K562 (cell line): Measurements from ENCODE around the gene PLCD1. TPM values are rescaled to one million over a fixed set of nuclear protein-coding genes. Genes with fewer than 3 reads are reported as not detected.
A peak's percentile ranks its signal among the peaks of the same experiment; 100 is the strongest.

ENCODE experiments used
- ATF6 ChIP-seq: sonication (generic); formaldehyde crosslinking; IDR thresholded peaks from 2 replicates; pipeline ENCODE4 v1.4.0; 2020; ENCODE audit warnings: mild to moderate bottlenecking, missing genetic modification reagents
- BDP1 ChIP-seq: IDR thresholded peaks from 3 replicates; pipeline ENCODE4 v1.6.1; 2011; ENCODE audit not compliant: insufficient read length, insufficient read depth
- BHLHE40 ChIP-seq: IDR thresholded peaks from 2 replicates; pipeline ENCODE4 v1.6.1; 2011; ENCODE audit warnings: low read length, improper control_type of control experiment
- BMI1 ChIP-seq: fragments of 150-350 bp; IDR thresholded peaks from 2 replicates; pipeline ENCODE4 v1.6.1; 2014; ENCODE audit warnings: low read length
- CBFB ChIP-seq: sonication (generic); formaldehyde crosslinking; IDR thresholded peaks from 2 replicates; pipeline ENCODE4 v1.4.0; 2020; ENCODE audit warnings: mild to moderate bottlenecking, missing genetic modification reagents
- CEBPB ChIP-seq: fragments of 450-650 bp; IDR thresholded peaks from 2 replicates; pipeline ENCODE4 v1.6.1; 2016; ENCODE audit warnings: missing genetic modification characterization, missing compliant biosample characterization
- CHCHD3 ChIP-seq: fragments of 250-450 bp; sonication (Bioruptor Pico); IDR thresholded peaks from 2 replicates; pipeline ENCODE4 v2.1.2; 2022; ENCODE audit warnings: mild to moderate bottlenecking
- CSDE1 ChIP-seq, 2 experiments: fragments of 450-650 bp; IDR thresholded peaks; 2 replicates each; pipeline ENCODE4 v1.6.1; 2016; ENCODE audit warnings: mild to moderate bottlenecking in 1 of 2
- DIDO1 ChIP-seq: fragments of 450-650 bp; IDR thresholded peaks from 2 replicates; pipeline ENCODE4 v1.6.1; 2016; ENCODE audit warnings: low read depth, missing biosample characterization, missing genetic modification characterization
- EP400 ChIP-seq: fragments of 450-650 bp; IDR thresholded peaks from 2 replicates; pipeline ENCODE4 v1.6.1; 2017; ENCODE audit warnings: antibody characterized with exemption, mild to moderate bottlenecking, moderate library complexity
- KDM4B ChIP-seq, 2 experiments: fragments of 450-650 bp in 1 of 2; sonication (generic) in 1 of 2; IDR thresholded peaks; 2 replicates each; pipeline ENCODE4 v1.6.1; 2016 to 2017; ENCODE audit warnings: borderline replicate concordance in 2 of 2, antibody characterized with exemption in 1 of 2, low read depth in 1 of 2, mild to moderate bottlenecking in 1 of 2
- KLF6 ChIP-seq: fragments of 250-450 bp; sonication (Bioruptor Pico); IDR thresholded peaks from 2 replicates; pipeline ENCODE4 v1.4.0; 2020; ENCODE audit warnings: mild to moderate bottlenecking, moderate library complexity, borderline replicate concordance
- MAZ ChIP-seq, 2 experiments: fragments of 450-650 bp in 1 of 2; sonication (generic) in 1 of 2; formaldehyde crosslinking; IDR thresholded peaks in 1 of 2; conservative IDR thresholded peaks in 1 of 2; 2 replicates each; pipeline versions ENCODE4 v1.4.0 to v1.5.0; 2020; ENCODE audit warnings: mild to moderate bottlenecking in 1 of 2, missing genetic modification reagents in 1 of 2
- NCOA2 ChIP-seq, 2 experiments: fragments of 450-650 bp; IDR thresholded peaks; 2 replicates each; pipeline ENCODE4 v1.6.1; 2018; ENCODE audit warnings: mild to moderate bottlenecking in 2 of 2, moderate library complexity in 1 of 2; ENCODE audit not compliant: partially characterized antibody in 2 of 2
- NR2C2 ChIP-seq, 2 experiments: fragments of 200-800 bp in 1 of 2; sonication (Bioruptor generic) in 1 of 2; sonication (generic) in 1 of 2; formaldehyde crosslinking in 1 of 2; IDR thresholded peaks; 2 replicates each; pipeline versions ENCODE4 v1.6.1 to v1.8.0; 2016 to 2022; ENCODE audit warnings: mild to moderate bottlenecking in 1 of 2, missing compliant biosample characterization in 1 of 2, missing genetic modification characterization in 1 of 2, missing genetic modification reagents in 1 of 2
- PRMT5 ChIP-seq: sonication (generic); formaldehyde crosslinking; IDR thresholded peaks from 2 replicates; pipeline ENCODE4 v1.5.0; 2020; ENCODE audit warnings: missing genetic modification reagents
- RAD21 ChIP-seq, 2 experiments: fragments of 250-450 bp in 1 of 2; fragments of 450-650 bp in 1 of 2; sonication (Bioruptor Pico) in 1 of 2; formaldehyde crosslinking in 1 of 2; IDR thresholded peaks in 1 of 2; conservative IDR thresholded peaks in 1 of 2; 2 replicates each; pipeline versions ENCODE4 v1.4.0 to v1.8.0; 2020 to 2022; ENCODE audit warnings: mild to moderate bottlenecking in 2 of 2, moderate library complexity in 1 of 2
- RBM22 ChIP-seq: fragments of 200-400 bp; formaldehyde crosslinking; IDR thresholded peaks from 2 replicates; pipeline ENCODE4 v1.6.1; 2018; ENCODE audit warnings: low read length, low read depth; ENCODE audit not compliant: poor library complexity, severe bottlenecking
- TRIM24 ChIP-seq, 2 experiments: fragments of 450-650 bp; IDR thresholded peaks; 2 replicates each; pipeline ENCODE4 v1.6.1; 2016
- U2AF2 ChIP-seq: fragments of 200-400 bp; formaldehyde crosslinking; optimal IDR thresholded peaks from 2 replicates; pipeline ENCODE3; 2017; ENCODE audit warnings: low read depth, mild to moderate bottlenecking, low read length
- ZBTB34 ChIP-seq: fragments of 250-450 bp; sonication (Bioruptor Pico); IDR thresholded peaks from 2 replicates; pipeline ENCODE4 v1.8.0; 2021; ENCODE audit warnings: mild to moderate bottlenecking, moderate library complexity
- ZEB2 ChIP-seq: fragments of 450-650 bp; IDR thresholded peaks from 2 replicates; pipeline ENCODE4 v1.6.1; 2016
- ZNF121 ChIP-seq: sonication (generic); formaldehyde crosslinking; conservative IDR thresholded peaks from 2 replicates; pipeline ENCODE4 v1.8.0; 2022; ENCODE audit warnings: missing genetic modification reagents
- ZNF140 ChIP-seq: fragments of 250-450 bp; sonication (Bioruptor Pico); IDR thresholded peaks from 2 replicates; pipeline ENCODE4 v1.8.0; 2021; ENCODE audit warnings: moderate library complexity, mild to moderate bottlenecking, inconsistent platforms
- ZNF224 ChIP-seq: sonication (generic); formaldehyde crosslinking; IDR thresholded peaks from 2 replicates; pipeline ENCODE4 v1.8.0; 2022; ENCODE audit warnings: mild to moderate bottlenecking, missing genetic modification reagents
- ZNF24 ChIP-seq: fragments of 450-650 bp; IDR thresholded peaks from 2 replicates; pipeline ENCODE4 v1.6.1; 2016
- ZNF253 ChIP-seq: fragments of 250-450 bp; sonication (Bioruptor Pico); conservative IDR thresholded peaks from 2 replicates; pipeline ENCODE4 v1.6.1; 2021; ENCODE audit warnings: mild to moderate bottlenecking
- ZNF695 ChIP-seq: fragments of 450-650 bp; formaldehyde crosslinking; IDR thresholded peaks from 2 replicates; pipeline ENCODE4 v1.4.0; 2020; ENCODE audit warnings: mild to moderate bottlenecking, moderate library complexity
- polyA plus RNA-seq, 8 experiments: library from polyadenylated mRNA; depleted of rRNA in 4 of 8; stranded (reverse) in 5 of 8; unstranded in 3 of 8; fragments of >200 nt; fragmentation: Nextera tagmentation in 2 of 8; fragmentation: Illumina TruSeq in 1 of 8; extraction: Ambion mirVana in 2 of 8; extraction: Trizol in 1 of 8; gene quantifications; 2 replicates each; pipeline versions ENCODE4 v1.2.1 to v1.2.3, GENCODE V29; 2011 to 2014; ENCODE audit warnings: inconsistent platforms in 1 of 8, missing spikeins in 1 of 8
- total RNA-seq, 7 experiments: library from RNA; depleted of rRNA in 6 of 7; stranded (reverse); fragments of >200 nt in 6 of 7; fragmentation: Illumina TruSeq in 2 of 7; extraction: Trizol in 2 of 7; gene quantifications; 2 replicates each; pipeline versions ENCODE4 v1.2.1 to v1.2.3, GENCODE V29; 2011 to 2021; ENCODE audit warnings: low replicate concordance in 1 of 7

The PLCD1 gene
- total and polyA plus RNA-seq, 9 of the 15 experiments (the other 6 are each of a cell fraction or from before 2014, with no cell fraction given) = 5.4 to 209 (median 116) TPM

GRCh38 chr3:38019658-38020341 is 9.6 kb downstream of the PLCD1 start (continued):
- TF ChIP-seq ZNF224 (no peak), MAZ (CRISPR knock-in tag; conservative IDR thresholded peaks at IDR 0.05 in 1 of 2, IDR thresholded peaks at IDR 0.05 in 1 of 2) (no peak), KDM4B (IDR thresholded peaks at IDR 0.05; ENCODE audit: borderline replicate concordance in 2 of 2, low read depth in 1 of 2) (no peak), CSDE1 (IDR thresholded peaks at IDR 0.05) (no peak), BHLHE40 (no peak), RBM22 (no peak), RAD21 (CRISPR knock-in tag; conservative IDR thresholded peaks at IDR 0.05 in 1 of 2, IDR thresholded peaks at IDR 0.05 in 1 of 2) (no peak), PRMT5 (no peak), ZNF140 (no peak), ZNF121 (CRISPR knock-in tag) (no peak), ZNF24 (no peak), CBFB (CRISPR knock-in tag) (no peak; the same call in none of the 2 replicates), NCOA2 (IDR thresholded peaks at IDR 0.05; ENCODE audit: partially characterized antibody in 2 of 2) (no peak), NR2C2 (CRISPR knock-in tag; IDR thresholded peaks at IDR 0.05) (no peak), NR2C2 (tag; IDR thresholded peaks at IDR 0.05) (no peak; the same call in 1 of the 2 replicates), ZNF253 (no peak), CHCHD3 (no peak), U2AF2 (no peak), DIDO1 (tag) (no peak), ZEB2 (peak; percentile 82), BDP1 (no peak), BMI1 (no peak), EP400 (no peak), ZNF695 (CRISPR knock-in tag) (no peak), KLF6 (no peak), TRIM24 (IDR thresholded peaks at IDR 0.05) (no peak), CEBPB (tag) (no peak), ZBTB34 (CRISPR knock-in tag) (no peak), ATF6 (CRISPR knock-in tag) (no peak)
